ENCODE results near the gene TCL1B.

- TF ChIP-seq CTCF (conservative IDR thresholded peaks at IDR 0.05; ENCODE audit: low read depth in 2 of 2) = no peak
- no peak for TF ChIP-seq EZH2 (IDR thresholded peaks at IDR 0.05; ENCODE audit: low read depth, unreplicated experiment)
- TF ChIP-seq EZH2phosphoT487 (IDR thresholded peaks at IDR 0.05; ENCODE audit: unreplicated experiment) = no peak
- no peak for TF ChIP-seq REST (IDR thresholded peaks at IDR 0.05; ENCODE audit: unreplicated experiment)
- TF ChIP-seq STAT1 (IDR thresholded peaks at IDR 0.05; ENCODE audit: unreplicated experiment) = no peak
- TF ChIP-seq POLR2AphosphoS5 (IDR thresholded peaks at IDR 0.05; ENCODE audit: low read depth) = no peak
- no peak for TF ChIP-seq ZNF331 (CRISPR knock-in tag; IDR thresholded peaks at IDR 0.05; ENCODE audit: low read depth)
- no peak for TF ChIP-seq CREB1 (CRISPR knock-in tag; IDR thresholded peaks at IDR 0.05; ENCODE audit: low read depth)
- TF ChIP-seq JUNB (IDR thresholded peaks at IDR 0.05; ENCODE audit: unreplicated experiment) = no peak
Measured at GRCh38 chr14:95739356-95739755, 53.1 kb downstream of the TCL1B start.
